ENCODE measurements around the gene KLHL22.
"Not testable (repeated sequence)": the region's sequence is repeated elsewhere in the genome, so short reads cannot be mapped to it uniquely, and the experiment has no call there.

Gene KLHL22

DNA sequence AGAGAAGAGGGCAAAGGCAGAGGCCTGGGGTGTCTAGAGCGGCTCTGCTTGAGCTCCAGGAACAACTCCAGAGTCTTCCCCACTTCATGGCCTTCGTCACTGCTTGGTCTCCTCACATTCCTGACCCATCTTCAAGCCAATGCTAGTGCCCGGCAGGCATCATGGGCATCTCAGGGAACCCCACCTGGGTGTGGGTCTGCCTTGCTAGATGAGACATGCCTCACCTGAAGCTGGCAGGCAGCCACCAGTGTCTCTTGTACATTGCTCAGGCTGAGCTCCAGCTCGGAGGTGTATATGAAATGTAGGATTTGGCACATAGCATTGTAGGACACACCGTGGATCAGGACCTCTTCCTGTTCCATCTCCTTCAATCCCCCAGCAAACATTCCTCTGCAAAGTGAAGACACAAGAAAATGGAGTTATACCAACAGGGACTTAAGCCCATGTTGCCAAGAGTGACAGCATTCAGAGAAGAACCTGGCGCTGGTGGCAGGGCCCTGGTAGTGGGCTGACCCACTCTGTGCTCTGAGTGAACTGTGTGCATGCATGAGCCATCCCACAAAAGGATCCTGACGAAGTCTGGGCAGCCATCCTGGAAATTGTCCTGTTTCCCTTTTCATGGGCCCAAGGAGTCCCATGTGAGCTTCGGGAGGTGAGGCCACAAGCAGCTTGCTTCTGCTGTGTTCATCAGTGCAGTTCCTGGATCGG, 24.3 kb downstream of the KLHL22 start:
- in situ Hi-C loops (cut with MboI; ENCODE audit: low sequenced_read_pairs) = no loop called here

DNA sequence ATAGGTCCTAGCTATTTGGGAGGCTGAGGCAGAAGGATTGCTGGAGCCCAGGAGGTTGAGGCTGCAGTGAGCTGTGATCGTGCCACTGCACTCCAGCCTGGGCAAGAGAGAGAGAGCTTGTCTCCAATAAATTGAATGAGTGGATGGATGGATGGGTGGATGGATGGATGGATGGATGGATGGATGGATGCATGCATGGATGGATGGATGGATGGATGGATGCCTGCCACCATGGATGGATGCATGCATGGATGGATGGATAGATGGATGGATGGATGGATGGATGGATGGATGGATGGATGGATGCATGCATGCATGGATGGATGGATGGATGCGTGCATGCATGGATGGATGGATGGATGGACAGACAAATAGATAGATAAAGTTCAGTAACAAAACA, 25.1 kb downstream of the KLHL22 start:
- in situ Hi-C loops (cut with MboI; ENCODE audit: low sequenced_read_pairs) = not testable (repeated sequence)

DNA sequence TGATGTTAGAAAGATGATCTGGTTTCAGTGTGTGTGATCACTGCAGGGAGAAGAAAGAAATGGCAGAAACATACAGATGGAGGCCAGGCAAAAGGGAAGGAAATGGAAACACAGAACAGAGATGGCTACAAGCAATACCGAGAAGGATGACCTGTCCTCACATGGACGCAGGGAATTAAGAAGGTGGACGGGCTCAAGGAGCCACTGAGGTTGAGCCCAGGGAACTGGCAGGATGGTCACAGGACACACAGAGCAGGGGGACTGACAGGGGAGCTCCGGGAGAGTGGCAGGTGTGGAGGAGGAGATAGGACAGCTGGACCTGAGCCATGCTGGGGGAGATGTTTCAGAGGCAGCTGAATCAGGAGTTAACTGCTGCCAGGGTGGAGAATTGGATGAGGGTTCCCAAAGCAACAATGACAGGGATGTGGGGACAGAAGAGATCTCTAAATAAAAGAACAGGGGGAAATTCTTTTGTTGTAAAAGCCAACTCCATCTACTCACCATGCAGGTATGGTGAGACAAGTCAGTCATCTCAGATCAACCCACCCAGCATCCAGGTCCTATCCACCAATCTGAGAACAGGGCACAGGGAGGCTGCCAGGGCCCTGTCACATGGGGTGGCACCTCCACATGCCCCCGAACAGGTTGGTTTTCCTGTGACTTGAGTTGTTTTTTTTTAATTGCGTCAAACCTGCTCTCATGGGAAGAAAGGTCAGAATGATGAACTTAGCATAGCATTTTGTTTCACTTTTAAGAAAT, 26.3 kb downstream of the KLHL22 start:
- in situ Hi-C loops (cut with MboI; ENCODE audit: low sequenced_read_pairs) = loop anchor here (10.0 kb wide), 1 partner anchor 314 kb away; the partner anchor contains the start of gene CCDC188

GRCh38 chr22:20466659-20467379, 28.8 kb downstream of the KLHL22 start:
- in situ Hi-C loops (cut with MboI; ENCODE audit: low sequenced_read_pairs) = loop anchor here (10.0 kb wide), 1 partner anchor 312 kb away; the partner anchor contains the start of gene CCDC188

GRCh38 chr22:20465759-20466077, 29.9 kb downstream of the KLHL22 start:
- in situ Hi-C loops (cut with MboI; ENCODE audit: low sequenced_read_pairs) = loop anchor here (10.0 kb wide), 1 partner anchor 311 kb away; the partner anchor contains the start of gene CCDC188

- in situ Hi-C loops (cut with MboI; ENCODE audit: low sequenced_read_pairs) = loop anchor here (10.0 kb wide), 1 partner anchor 310 kb away; the partner anchor contains the start of gene CCDC188
Measured at GRCh38 chr22:20464912-20465758, 30.5 kb downstream of the KLHL22 start.

GRCh38 chr22:20464096-20464614, 31.4 kb downstream of the KLHL22 start:
- in situ Hi-C loops (cut with MboI; ENCODE audit: low sequenced_read_pairs) = loop anchor here (10.0 kb wide), 1 partner anchor 309 kb away; the partner anchor contains the start of gene CCDC188

- in situ Hi-C loops (cut with MboI; ENCODE audit: low sequenced_read_pairs) = loop anchor here (10.0 kb wide), 1 partner anchor 309 kb away; the partner anchor contains the start of gene CCDC188
Measured at GRCh38 chr22:20463324-20464095, 32.1 kb downstream of the KLHL22 start.

DNA sequence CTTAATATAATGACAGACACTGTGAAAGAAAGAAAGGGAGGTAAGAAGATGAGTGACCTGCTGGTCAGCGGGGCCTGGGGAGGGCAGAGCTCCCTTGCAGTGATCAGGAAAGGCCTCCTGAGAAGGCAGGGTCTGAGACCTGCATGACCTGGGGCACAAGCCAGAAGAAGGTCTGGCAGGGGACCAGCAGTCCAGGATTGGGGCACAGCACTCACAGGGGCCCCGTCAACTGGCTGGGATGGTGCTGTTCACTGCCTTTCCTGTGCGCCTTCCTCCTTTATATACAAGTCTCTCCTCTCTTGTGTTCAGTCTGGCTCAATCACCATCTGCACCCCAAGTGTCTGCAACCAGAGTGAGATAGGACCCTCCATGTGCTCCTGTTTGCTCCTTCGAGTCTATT, 35.7 kb downstream of the KLHL22 start:
- in situ Hi-C loops (cut with MboI; ENCODE audit: low sequenced_read_pairs) = loop anchor here (10.0 kb wide), 1 partner anchor 305 kb away; the partner anchor contains the start of gene CCDC188

DNA sequence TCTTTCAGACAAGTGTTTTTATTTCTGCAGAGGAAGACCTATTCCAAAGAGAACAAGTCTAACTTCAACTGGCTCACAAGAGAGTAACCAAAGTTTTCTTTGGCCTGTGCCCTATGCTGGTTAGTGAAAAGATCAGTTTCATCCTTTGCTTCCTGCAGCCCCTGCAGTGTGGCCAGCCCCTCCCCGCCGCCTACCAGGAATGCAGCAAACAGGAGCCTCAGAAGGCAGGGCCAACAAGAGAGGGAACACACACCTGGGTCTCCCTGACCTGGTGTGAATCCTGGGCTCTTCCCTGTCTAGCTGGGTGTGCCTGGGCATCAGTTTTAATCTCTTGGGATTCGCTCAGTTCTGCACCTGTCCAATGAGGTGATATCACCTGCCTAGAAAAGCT, 36.4 kb downstream of the KLHL22 start:
- in situ Hi-C loops (cut with MboI; ENCODE audit: low sequenced_read_pairs) = no loop called here

DNA sequence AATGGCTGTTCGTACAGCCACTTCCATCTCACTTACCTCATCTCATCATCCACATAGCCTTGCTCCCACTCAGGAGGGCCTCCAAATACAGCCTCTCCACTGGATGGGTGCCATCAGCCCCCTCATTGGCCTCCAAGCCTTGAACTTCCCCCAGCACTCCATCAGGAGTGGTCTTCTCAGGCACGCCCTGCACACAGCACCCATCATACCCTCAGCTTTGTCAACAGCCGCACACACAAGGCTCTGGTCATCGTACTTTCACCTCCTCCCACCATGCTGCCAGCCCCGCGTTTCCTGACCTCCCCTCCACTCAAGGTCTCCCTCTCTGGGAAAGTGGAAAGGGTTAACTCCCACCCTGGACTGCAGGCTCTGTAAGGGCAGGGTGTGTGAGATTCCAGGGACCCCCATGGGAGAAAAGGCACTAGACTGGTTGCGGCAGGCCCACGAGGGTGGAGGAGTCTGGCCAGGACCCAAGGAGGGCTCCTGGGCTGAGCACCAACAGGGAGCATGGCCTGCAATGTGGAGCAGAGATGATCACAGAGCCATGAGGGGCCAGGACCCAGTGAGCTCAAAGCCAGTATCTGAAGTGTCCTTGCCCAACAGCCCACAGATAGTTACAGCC, 37.0 kb downstream of the KLHL22 start:
- in situ Hi-C loops (cut with MboI; ENCODE audit: low sequenced_read_pairs) = no loop called here

- in situ Hi-C loops (cut with MboI; ENCODE audit: low sequenced_read_pairs) = no loop called here
Measured at GRCh38 chr22:20457506-20458240, 37.9 kb downstream of the KLHL22 start.

GRCh38 chr22:20456722-20457076, 38.9 kb downstream of the KLHL22 start:
- in situ Hi-C loops (cut with MboI; ENCODE audit: low sequenced_read_pairs) = no loop called here

GRCh38 chr22:20456064-20456721, 39.4 kb downstream of the KLHL22 start:
- in situ Hi-C loops (cut with MboI; ENCODE audit: low sequenced_read_pairs) = no loop called here

- in situ Hi-C loops (cut with MboI; ENCODE audit: low sequenced_read_pairs) = no loop called here
Measured at GRCh38 chr22:20455709-20456063, 39.9 kb downstream of the KLHL22 start.

- in situ Hi-C loops (cut with MboI; ENCODE audit: low sequenced_read_pairs) = no loop called here
Measured at GRCh38 chr22:20453222-20453621, 42.4 kb downstream of the KLHL22 start.

DNA sequence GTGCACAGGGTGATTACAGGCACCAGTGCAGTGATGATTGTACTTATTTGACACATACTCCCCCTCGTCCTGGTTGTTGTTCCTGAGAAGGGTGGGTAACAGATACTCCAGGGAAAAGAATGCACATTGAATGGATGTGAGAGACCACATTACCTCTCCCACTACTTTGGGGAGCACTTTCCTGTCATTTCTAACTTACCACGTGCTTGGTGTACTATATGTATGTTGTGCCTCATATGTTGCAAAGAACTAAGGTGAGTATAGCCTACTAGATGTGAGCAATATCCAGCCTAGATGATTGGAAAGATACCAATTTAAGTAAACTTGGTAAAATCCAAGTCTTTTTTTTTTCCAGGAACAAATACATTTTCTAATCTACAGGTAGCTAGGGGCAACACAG, 43.7 kb downstream of the KLHL22 start:
- in situ Hi-C loops (cut with MboI; ENCODE audit: low sequenced_read_pairs) = no loop called here

Measured in HL-60/S4 (cell line).